Activated naive CD8-positive, alpha-beta T cell treated with anti-CD3 and anti-CD28 coated beads for 36 hours (primary cell): ENCODE data around the gene HSPA1A. TPM values are rescaled to one million over a fixed set of nuclear protein-coding genes. Genes with fewer than 3 reads are reported as not detected.
"Not testable (repeated sequence)": the region's sequence is repeated elsewhere in the genome, so short reads cannot be mapped to it uniquely, and the experiment has no call there.

Experiments used
- DNase-seq: peaks from one replicate; pipeline ENCODE4 v3.0.0; 2021
- H3K27ac Mint-ChIP-seq: one replicate; pipeline ENCODE4 v1.8.0; 2022; ENCODE audit warnings: mild to moderate bottlenecking, moderate library complexity, mixed read lengths
- H3K27me3 Mint-ChIP-seq: one replicate; pipeline ENCODE4 v1.8.0; 2022; ENCODE audit warnings: mild to moderate bottlenecking, mixed read lengths
- H3K36me3 Mint-ChIP-seq: one replicate; pipeline ENCODE4 v1.8.0; 2021; ENCODE audit warnings: mild to moderate bottlenecking, mixed read lengths
- H3K4me1 Mint-ChIP-seq: one replicate; pipeline ENCODE4 v1.8.0; 2021; ENCODE audit warnings: mixed read lengths
- H3K4me3 Mint-ChIP-seq: one replicate; pipeline ENCODE4 v1.8.0; 2022; ENCODE audit warnings: mild to moderate bottlenecking, moderate library complexity, mixed read lengths
- H3K9me3 Mint-ChIP-seq: one replicate; pipeline ENCODE4 v1.8.0; 2022; ENCODE audit warnings: mixed read lengths
- total RNA-seq, 2 experiments: library from RNA; stranded (reverse); gene quantifications; one replicate each; pipeline ENCODE4 v1.2.3, GENCODE V29; 2021

HSPA1A gene
- total RNA-seq, 2 experiments from 2014 or later = 24.3 to 24.8 TPM

- H3K9me3 Mint-ChIP-seq = no peaks in the 10 kb centered on the region
- H3K4me3 Mint-ChIP-seq = peak overlapping the region; percentile 90
- peaks cover 25% of the 10 kb centered on the region for H3K36me3 Mint-ChIP-seq
- DNase-seq = no peak
- H3K27me3 Mint-ChIP-seq = peaks cover 14% of the 10 kb centered on the region
- peaks cover 21% of the 10 kb centered on the region for H3K4me1 Mint-ChIP-seq
- H3K27ac Mint-ChIP-seq = no peak overlapping the region
These were observed 16.2 kb downstream of the HSPA1A start for GRCh38 chr6:31831350-31832215.

DNA sequence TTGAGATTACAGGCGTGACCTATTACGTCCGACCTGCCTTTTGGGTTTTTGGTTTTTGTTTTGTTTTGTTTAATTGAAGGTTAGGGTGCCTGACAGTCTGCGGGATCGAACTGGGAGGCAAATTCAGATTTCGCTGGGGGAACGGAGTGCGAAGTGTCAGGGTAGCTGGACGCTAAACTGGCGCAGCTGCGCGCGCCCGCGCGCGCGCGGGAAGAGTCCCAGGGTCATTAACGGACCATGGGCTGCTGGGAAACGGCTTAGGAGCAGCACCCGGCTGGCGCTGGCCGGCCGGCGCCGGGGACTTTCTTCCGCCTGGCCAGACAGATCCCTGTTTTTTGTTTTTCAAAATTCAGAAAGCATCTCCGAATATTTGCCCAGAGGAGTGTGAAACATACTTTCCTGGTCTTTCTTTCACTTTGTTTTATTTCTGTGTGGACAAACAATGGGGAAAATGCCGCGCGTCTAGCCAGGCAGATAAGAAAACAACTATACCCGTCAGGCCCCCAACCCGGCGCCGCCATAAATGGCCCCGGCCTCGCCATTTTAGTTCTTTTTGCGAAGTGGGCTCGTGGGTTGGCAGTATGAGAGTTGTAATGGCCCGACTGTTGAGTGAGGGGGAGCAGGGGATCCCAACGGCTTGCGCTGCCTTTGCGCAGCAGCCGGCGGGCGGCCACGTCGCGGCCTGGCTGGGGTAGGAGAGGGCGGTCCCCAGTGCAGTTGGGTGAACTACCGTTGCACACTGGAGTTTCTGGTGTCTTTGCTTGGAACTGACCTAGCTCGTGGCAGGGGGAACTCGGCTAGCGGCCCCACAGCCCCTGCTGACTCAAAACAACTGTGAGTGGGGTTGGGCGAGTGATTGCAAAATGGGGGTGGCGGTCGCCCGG is 19.3 kb downstream of the HSPA1A start:
- peak overlapping the region; percentile 95 for H3K27ac Mint-ChIP-seq
- peaks cover 35% of the 10 kb centered on the region for H3K4me1 Mint-ChIP-seq
- peak; percentile 76 for DNase-seq
- peaks cover 55% of the 10 kb centered on the region for H3K36me3 Mint-ChIP-seq
- H3K27me3 Mint-ChIP-seq = peaks cover 13% of the 10 kb centered on the region
- H3K9me3 Mint-ChIP-seq = no peaks in the 10 kb centered on the region
- H3K4me3 Mint-ChIP-seq = peak overlapping the region; percentile 98

GRCh38 chr6:31836047-31836473 is 20.7 kb downstream of the HSPA1A start:
- H3K27ac Mint-ChIP-seq = peak overlapping the region; percentile 95
- H3K36me3 Mint-ChIP-seq = peaks cover 64% of the 10 kb centered on the region
- no peak for DNase-seq
- no peaks in the 10 kb centered on the region for H3K9me3 Mint-ChIP-seq
- peaks cover 13% of the 10 kb centered on the region for H3K27me3 Mint-ChIP-seq
- H3K4me3 Mint-ChIP-seq = peak overlapping the region; percentile 98
- H3K4me1 Mint-ChIP-seq = peaks cover 31% of the 10 kb centered on the region

- Mint-ChIP-seq H3K9me3 (no peaks in the 10 kb centered on the region), H3K36me3 (peaks cover 69% of the 10 kb centered on the region), H3K27ac (peak overlapping the region; percentile 95), H3K4me1 (peaks cover 29% of the 10 kb centered on the region), H3K4me3 (peak overlapping the region; percentile 98), H3K27me3 (peaks cover 13% of the 10 kb centered on the region)
- DNase-seq = no peak
These were observed 21.4 kb downstream of the HSPA1A start for GRCh38 chr6:31836474-31837368.

DNA sequence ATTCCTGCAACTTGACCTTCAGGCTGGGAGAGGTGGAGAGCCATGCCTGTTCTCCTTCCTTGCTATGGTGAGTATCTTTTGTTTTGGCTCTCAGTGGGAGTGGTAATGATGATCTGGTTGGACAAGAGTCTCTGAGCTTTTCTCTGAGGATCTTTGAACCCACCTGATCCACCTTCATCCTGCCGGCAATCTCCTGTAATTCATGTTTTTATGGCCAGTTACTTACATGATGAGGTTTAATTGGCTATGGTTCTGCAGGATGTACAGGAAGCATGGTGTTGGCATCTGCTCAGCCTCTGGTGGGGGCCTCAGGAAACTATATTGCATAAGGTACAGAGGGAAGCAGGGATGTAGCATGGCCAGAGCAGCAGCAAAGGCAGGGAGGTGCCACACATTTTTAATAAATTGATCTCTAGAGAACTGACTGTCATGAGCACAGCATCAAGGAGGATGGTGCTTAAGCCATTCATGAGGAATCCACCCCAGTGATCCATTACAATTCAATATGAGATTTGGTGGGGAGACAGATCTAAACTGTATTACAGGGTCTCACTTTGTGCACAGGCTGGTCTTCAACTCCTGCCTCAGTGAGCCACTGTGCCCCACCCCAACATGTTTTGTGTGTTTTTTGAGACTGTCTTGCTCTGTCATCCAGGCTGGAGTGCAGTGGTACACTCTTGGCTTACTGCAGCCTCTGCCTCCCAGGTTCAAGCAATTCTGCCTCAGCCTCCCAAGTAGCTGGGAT is 22.2 kb downstream of the HSPA1A start:
- peaks cover 29% of the 10 kb centered on the region for H3K4me1 Mint-ChIP-seq
- no peaks in the 10 kb centered on the region for H3K9me3 Mint-ChIP-seq
- peaks cover 69% of the 10 kb centered on the region for H3K36me3 Mint-ChIP-seq
- H3K27ac Mint-ChIP-seq = peak overlapping the region; percentile 95
- H3K27me3 Mint-ChIP-seq = peaks cover 13% of the 10 kb centered on the region
- DNase-seq = no peak
- H3K4me3 Mint-ChIP-seq = peak overlapping the region; percentile 98

DNA sequence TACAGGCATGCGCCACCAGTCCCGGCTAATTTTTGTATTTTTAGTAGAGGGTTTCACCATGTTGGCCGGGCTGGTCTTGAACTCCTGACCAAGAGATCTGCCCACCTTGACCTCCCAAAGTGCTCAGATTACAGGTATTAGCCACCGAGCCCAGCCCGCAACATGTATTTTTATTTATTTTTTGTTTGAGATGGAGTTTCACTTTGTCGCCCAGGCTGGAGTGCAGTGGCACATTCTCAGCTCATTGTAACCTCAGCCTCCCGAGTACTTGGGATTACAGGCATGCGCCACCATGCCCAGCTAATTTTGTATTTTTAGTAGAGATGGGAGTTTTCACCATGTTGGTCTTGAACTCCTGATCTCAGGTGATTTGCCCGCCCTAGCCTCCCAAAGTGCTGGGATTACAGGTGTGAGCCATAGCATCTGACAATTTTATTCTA is 22.8 kb downstream of the HSPA1A start:
- Mint-ChIP-seq H3K27me3 (peaks cover 13% of the 10 kb centered on the region), H3K36me3 (peaks cover 74% of the 10 kb centered on the region), H3K4me1 (peaks cover 29% of the 10 kb centered on the region), H3K4me3 (peak overlapping the region; percentile 98), H3K27ac (peak overlapping the region; percentile 95)
- not testable (repeated sequence) for H3K9me3 Mint-ChIP-seq, DNase-seq

GRCh38 chr6:31838968-31839367 is 23.6 kb downstream of the HSPA1A start:
- H3K27ac Mint-ChIP-seq = peak overlapping the region; percentile 95
- DNase-seq = no peak
- H3K4me3 Mint-ChIP-seq = peak overlapping the region; percentile 98
- H3K36me3 Mint-ChIP-seq = peaks cover 76% of the 10 kb centered on the region
- no peaks in the 10 kb centered on the region for H3K9me3 Mint-ChIP-seq
- peaks cover 27% of the 10 kb centered on the region for H3K4me1 Mint-ChIP-seq
- H3K27me3 Mint-ChIP-seq = peaks cover 13% of the 10 kb centered on the region

DNA sequence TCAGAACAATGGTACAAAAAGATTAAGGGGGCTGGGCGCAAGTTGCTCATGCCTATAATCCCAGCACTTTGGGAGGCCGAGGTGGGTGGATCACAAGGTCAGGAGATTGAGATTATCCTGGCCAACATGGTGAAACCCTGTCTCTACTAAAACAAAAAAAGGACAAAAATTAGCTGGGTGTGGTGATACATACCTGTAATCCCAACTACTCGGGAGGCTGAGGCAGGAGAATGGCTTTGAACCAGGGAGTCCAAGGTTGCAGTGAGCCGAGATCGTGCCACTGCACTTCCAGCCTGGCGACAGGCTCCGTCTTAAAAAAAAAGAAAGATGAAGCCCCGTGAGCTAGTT is 24.4 kb downstream of the HSPA1A start:
- Mint-ChIP-seq H3K27ac (peak overlapping the region; percentile 95), H3K36me3 (peaks cover 75% of the 10 kb centered on the region), H3K4me1 (peaks cover 24% of the 10 kb centered on the region), H3K4me3 (peak overlapping the region; percentile 32), H3K27me3 (peaks cover 13% of the 10 kb centered on the region)
- not testable (repeated sequence) for H3K9me3 Mint-ChIP-seq, DNase-seq

DNA sequence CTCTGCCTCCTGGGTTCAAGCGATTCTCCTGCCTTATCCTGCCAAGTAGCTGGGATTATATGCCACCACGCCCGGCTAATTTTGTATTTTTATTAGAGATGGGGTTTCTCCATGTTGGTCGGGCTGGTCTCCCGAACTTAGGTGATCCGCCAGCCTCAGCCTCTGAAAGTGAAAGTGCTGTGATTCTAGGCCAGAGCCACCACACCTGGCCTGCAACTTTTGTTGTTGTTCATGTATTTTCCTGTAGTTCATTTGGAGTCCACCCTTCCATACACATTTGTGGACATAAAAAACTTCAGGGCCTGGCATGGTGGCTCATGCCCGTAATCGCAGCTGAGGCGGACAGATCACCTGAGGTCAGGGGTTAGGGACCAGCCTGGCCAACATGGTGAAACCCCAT is 26.7 kb downstream of the HSPA1A start:
- H3K27me3 Mint-ChIP-seq = no peaks in the 10 kb centered on the region
- no peak overlapping the region for H3K27ac Mint-ChIP-seq
- peaks cover 56% of the 10 kb centered on the region for H3K36me3 Mint-ChIP-seq
- peak overlapping the region; percentile 34 for H3K4me3 Mint-ChIP-seq
- H3K4me1 Mint-ChIP-seq = peaks cover 20% of the 10 kb centered on the region
- no peaks in the 10 kb centered on the region for H3K9me3 Mint-ChIP-seq
- no peak for DNase-seq

- peaks cover 31% of the 10 kb centered on the region for H3K36me3 Mint-ChIP-seq
- no peak for DNase-seq
- no peak overlapping the region for H3K27ac Mint-ChIP-seq
- no peak overlapping the region for H3K4me3 Mint-ChIP-seq
- peaks cover 4% of the 10 kb centered on the region for H3K4me1 Mint-ChIP-seq
- H3K9me3 Mint-ChIP-seq = no peaks in the 10 kb centered on the region
- no peaks in the 10 kb centered on the region for H3K27me3 Mint-ChIP-seq
These were observed 29.2 kb downstream of the HSPA1A start for GRCh38 chr6:31844507-31844906.

DNA sequence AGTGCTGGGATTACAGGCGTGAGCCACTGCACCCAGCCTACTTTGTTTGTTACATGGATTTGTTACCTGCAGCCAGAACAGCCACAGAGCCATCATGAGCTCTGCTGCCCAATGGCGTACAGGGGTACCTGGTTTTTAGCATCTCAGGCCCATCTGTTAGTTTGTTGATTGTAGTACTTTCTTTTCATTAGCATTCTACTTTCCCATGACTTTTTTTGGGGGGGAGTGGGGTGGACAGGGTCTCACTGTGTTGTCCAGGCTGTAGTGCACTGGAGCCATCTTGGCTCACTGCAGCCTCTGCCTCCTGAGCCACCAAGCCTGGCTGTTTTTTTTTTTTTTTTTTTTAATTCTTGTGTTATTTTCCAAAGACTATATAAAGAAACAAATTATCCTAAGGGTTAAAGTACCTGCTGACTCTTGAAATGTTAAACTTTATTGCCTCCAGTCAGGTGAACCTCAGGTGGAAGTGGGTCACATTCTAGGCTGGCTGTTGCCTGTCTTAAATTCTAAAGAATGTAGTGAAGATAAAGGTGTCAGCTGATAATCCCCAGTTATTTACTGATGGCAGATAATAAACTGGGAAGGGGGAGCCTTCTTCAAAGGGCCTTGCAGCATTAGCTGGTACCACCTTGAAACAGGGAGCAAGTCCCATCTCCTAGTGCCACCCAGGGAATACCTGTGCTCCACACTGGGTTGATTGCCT is 32.1 kb downstream of the HSPA1A start:
- H3K4me1 Mint-ChIP-seq = no peaks in the 10 kb centered on the region
- no peak for DNase-seq
- H3K27ac Mint-ChIP-seq = no peak overlapping the region
- H3K27me3 Mint-ChIP-seq = no peaks in the 10 kb centered on the region
- no peaks in the 10 kb centered on the region for H3K9me3 Mint-ChIP-seq
- peaks cover 11% of the 10 kb centered on the region for H3K36me3 Mint-ChIP-seq
- H3K4me3 Mint-ChIP-seq = no peak overlapping the region

DNA sequence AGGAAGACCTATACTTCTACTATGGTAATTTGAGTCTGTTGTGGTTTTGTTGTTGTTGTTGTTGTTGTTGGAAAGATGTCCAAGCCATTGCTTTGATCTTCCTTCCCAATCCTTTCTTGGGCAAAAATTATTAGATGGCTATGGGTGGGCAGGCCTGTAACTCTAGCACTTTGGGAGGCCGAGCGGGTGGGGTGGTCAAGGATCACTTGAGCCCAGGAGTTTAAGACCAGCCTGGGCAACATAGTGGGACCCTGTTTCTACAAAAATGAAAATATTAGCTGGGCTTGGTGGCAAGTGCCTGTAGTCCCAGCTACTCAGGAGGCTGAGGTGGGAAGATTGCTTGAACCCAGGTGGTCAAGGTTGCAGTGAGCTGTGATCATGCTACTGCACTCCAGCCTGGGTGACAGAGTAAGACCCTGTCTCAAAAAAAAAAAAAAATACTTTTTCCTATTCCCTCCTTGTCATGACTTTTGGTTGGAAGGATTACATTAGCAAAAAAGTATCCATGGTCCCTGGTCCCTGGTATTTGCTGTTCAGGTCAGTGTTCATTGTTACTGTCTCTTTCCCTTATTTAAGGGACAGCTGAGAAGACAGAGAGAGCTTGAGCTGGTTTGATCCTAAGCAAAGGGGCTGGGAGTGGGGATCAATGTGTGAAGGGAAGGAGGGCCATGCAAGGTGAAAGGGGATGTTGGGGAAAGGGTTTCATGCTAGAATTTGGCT is 35.6 kb downstream of the HSPA1A start:
- Mint-ChIP-seq H3K9me3 (no peaks in the 10 kb centered on the region), H3K36me3 (peaks cover 7% of the 10 kb centered on the region), H3K4me1 (no peaks in the 10 kb centered on the region), H3K27me3 (no peaks in the 10 kb centered on the region), H3K27ac (no peak overlapping the region), H3K4me3 (no peak overlapping the region)
- DNase-seq = no peak

- no peak for DNase-seq
- no peaks in the 10 kb centered on the region for H3K4me1 Mint-ChIP-seq
- no peaks in the 10 kb centered on the region for H3K9me3 Mint-ChIP-seq
- peaks cover 7% of the 10 kb centered on the region for H3K36me3 Mint-ChIP-seq
- no peak overlapping the region for H3K27ac Mint-ChIP-seq
- no peak overlapping the region for H3K4me3 Mint-ChIP-seq
- no peaks in the 10 kb centered on the region for H3K27me3 Mint-ChIP-seq
These were observed 36.1 kb downstream of the HSPA1A start for GRCh38 chr6:31851485-31851832.
